Stimulated activated CD4-positive, alpha-beta T cell treated with anti-CD3 and anti-CD28 coated beads, Interleukin-15, amount 100 ng/mL, for 24 hours (primary cell): ENCODE results near the gene SLC7A1.

Source experiments
- DNase-seq: peaks from one replicate; pipeline ENCODE4 v3.0.0-alpha.2; 2020

The SLC7A1 gene

GRCh38 chr13:29526741-29527140 is 68.7 kb downstream of the SLC7A1 start:
- no peak for DNase-seq

GRCh38 chr13:29525757-29526156 is 69.7 kb downstream of the SLC7A1 start:
- no peak for DNase-seq

- no peak for DNase-seq
Measured at GRCh38 chr13:29524641-29525040, 70.8 kb downstream of the SLC7A1 start.

GRCh38 chr13:29524176-29524575 is 71.3 kb downstream of the SLC7A1 start:
- no peak for DNase-seq

GRCh38 chr13:29523199-29523961 is 72.1 kb downstream of the SLC7A1 start:
- DNase-seq, result no peak

- no peak for DNase-seq
Measured at GRCh38 chr13:29522044-29522685, 73.3 kb downstream of the SLC7A1 start.

GRCh38 chr13:29521336-29521735 is 74.2 kb downstream of the SLC7A1 start:
- DNase-seq, result no peak

GRCh38 chr13:29520671-29521070 is 74.8 kb downstream of the SLC7A1 start:
- DNase-seq, result no peak

GRCh38 chr13:29519921-29520320 is 75.6 kb downstream of the SLC7A1 start:
- no peak for DNase-seq

- DNase-seq, result no peak
Measured at GRCh38 chr13:29516880-29517279, 78.6 kb downstream of the SLC7A1 start.

- no peak for DNase-seq
Measured at GRCh38 chr13:29516012-29516411, 79.5 kb downstream of the SLC7A1 start.

GRCh38 chr13:29515372-29515771 is 80.1 kb downstream of the SLC7A1 start:
- no peak for DNase-seq

GRCh38 chr13:29514720-29515310 is 80.7 kb downstream of the SLC7A1 start:
- DNase-seq, result no peak

- DNase-seq, result no peak
Measured at GRCh38 chr13:29513981-29514719, 81.3 kb downstream of the SLC7A1 start.

GRCh38 chr13:29513002-29513980 is 82.2 kb downstream of the SLC7A1 start:
- DNase-seq, result no peak

GRCh38 chr13:29511980-29512379 is 83.5 kb downstream of the SLC7A1 start:
- no peak for DNase-seq

GRCh38 chr13:29511106-29511796 is 84.2 kb downstream of the SLC7A1 start:
- DNase-seq, result no peak

GRCh38 chr13:29510651-29511084 is 84.8 kb downstream of the SLC7A1 start:
- DNase-seq, result no peak

GRCh38 chr13:29509999-29510589 is 85.4 kb downstream of the SLC7A1 start:
- DNase-seq, result no peak

- DNase-seq, result no peak
Measured at GRCh38 chr13:29508876-29509252, 86.6 kb downstream of the SLC7A1 start.
